SK-N-SH (cell line): ENCODE results near the gene POGLUT3. TPM values are rescaled to one million over a fixed set of nuclear protein-coding genes. Genes with fewer than 3 reads are reported as not detected.

Source experiments
- CTCF ChIA-PET: fragments of 300-600, 350-600 bp; formaldehyde crosslinking; extraction: SDS; loops from one replicate; lab custom pipeline; 2021; lab: Yijun Ruan, JAX
- POLR2A ChIA-PET: fragments of 350-600 bp; sonication (Branson Sonifier 250); formaldehyde crosslinking; extraction: SDS; loops from one replicate; lab custom pipeline; 2020; ENCODE audit warnings: antibody characterized with exemption, inconsistent platforms; lab: Yijun Ruan, JAX
- DNase-seq: peaks from one replicate; pipeline ENCODE4 v3.0.0; 2012
- H2AFZ ChIP-seq: fragments of 200-600 bp; sonication (generic); 2 replicates; pipeline ENCODE4 v1.8.1; 2016; ENCODE audit warnings: antibody characterized with exemption, mild to moderate bottlenecking, low read depth
- H3F3A ChIP-seq: fragments of 200-600 bp; sonication (generic); replicated peaks from 2 replicates; pipeline ENCODE3; 2016; ENCODE audit warnings: antibody characterized with exemption, mild to moderate bottlenecking; ENCODE audit not compliant: insufficient read depth
- H3K27ac ChIP-seq, 2 experiments: fragments of 200-500 bp in 1 of 2; fragments of 200-600 bp in 1 of 2; sonication (Bioruptor generic) in 1 of 2; sonication (generic), shearing (Covaris generic) in 1 of 2; 2 replicates each; pipeline versions ENCODE4 v1.5.1 to v1.6.1; 2014 to 2016; ENCODE audit warnings: low read depth in 2 of 2, inconsistent platforms in 1 of 2, low read length in 1 of 2, mild to moderate bottlenecking in 1 of 2, mixed read lengths in 1 of 2
- H3K27me3 ChIP-seq: fragments of 200-600 bp; sonication (generic), shearing (Covaris generic); 2 replicates; pipeline ENCODE4 v1.6.1; 2016; ENCODE audit warnings: mixed run types; ENCODE audit not compliant: insufficient read depth
- H3K36me3 ChIP-seq, 2 experiments: fragments of 200-500 bp in 1 of 2; fragments of 200-600 bp in 1 of 2; sonication (Bioruptor generic) in 1 of 2; sonication (generic) in 1 of 2; replicated peaks in 1 of 2; 2 replicates each; pipeline versions ENCODE3 to v1.5.1; 2014 to 2016; ENCODE audit warnings: low read length in 1 of 2, mild to moderate bottlenecking in 1 of 2; ENCODE audit not compliant: insufficient read depth in 2 of 2, control insufficient read depth in 1 of 2
- H3K4me1 ChIP-seq, 2 experiments: fragments of 200-500 bp in 1 of 2; fragments of 200-600 bp in 1 of 2; sonication (Bioruptor generic) in 1 of 2; sonication (generic), shearing (Covaris generic) in 1 of 2; 2 replicates each; pipeline versions ENCODE4 v1.5.1 to v1.6.1; 2014 to 2016; ENCODE audit warnings: low read depth in 1 of 2, low read length in 1 of 2, mixed run types in 1 of 2; ENCODE audit not compliant: insufficient read depth in 2 of 2, control insufficient read depth in 1 of 2
- H3K4me2 ChIP-seq: fragments of 200-600 bp; sonication (generic), shearing (Covaris generic); 2 replicates; pipeline ENCODE4 v1.6.1; 2017; ENCODE audit warnings: mixed run types
- H3K4me3 ChIP-seq, 2 experiments: fragments of 200-500 bp in 1 of 2; fragments of 200-600 bp in 1 of 2; sonication (Bioruptor generic) in 1 of 2; sonication (generic), shearing (Covaris generic) in 1 of 2; 2 replicates each; pipeline versions ENCODE4 v1.5.1 to v1.8.1; 2014 to 2016; ENCODE audit warnings: low read depth in 2 of 2, inconsistent platforms in 1 of 2, low read length in 1 of 2, mild to moderate bottlenecking in 1 of 2, mixed read lengths in 1 of 2, moderate library complexity in 1 of 2
- H3K79me2 ChIP-seq: fragments of 200-600 bp; sonication (generic); 2 replicates; pipeline ENCODE4 v1.8.1; 2017; ENCODE audit warnings: mild to moderate bottlenecking; ENCODE audit not compliant: insufficient read depth
- H3K9ac ChIP-seq: fragments of 200-600 bp; sonication (generic); 2 replicates; pipeline ENCODE4 v1.6.1; 2017; ENCODE audit warnings: mixed run types
- H3K9me2 ChIP-seq: fragments of 200-600 bp; sonication (generic); 2 replicates; pipeline ENCODE4 v1.6.1; 2017; ENCODE audit warnings: mixed run types
- H3K9me3 ChIP-seq: fragments of 200-600 bp; sonication (generic); 2 replicates; pipeline ENCODE4 v1.6.1; 2017; ENCODE audit warnings: mixed run types, mild to moderate bottlenecking, moderate library complexity
- H4K20me1 ChIP-seq: fragments of 200-600 bp; sonication (generic); 2 replicates; pipeline ENCODE4 v1.6.1; 2017; ENCODE audit warnings: mild to moderate bottlenecking, mixed run types; ENCODE audit not compliant: insufficient read depth
- EP300 ChIP-seq, 2 experiments: IDR thresholded peaks; 2 replicates each; pipeline versions ENCODE4 v1.4.0 to v1.6.1; 2012; ENCODE audit warnings: borderline replicate concordance in 1 of 2, low read depth in 1 of 2, low read length in 1 of 2
- EZH2phosphoT487 ChIP-seq: fragments of 200-600 bp; sonication (generic); IDR thresholded peaks from 2 replicates; pipeline ENCODE4 v1.6.1; 2017; ENCODE audit warnings: low read depth, mixed run types, mild to moderate bottlenecking, antibody characterized with exemption, moderate library complexity, borderline replicate concordance
- FOXM1 ChIP-seq: IDR thresholded peaks from 2 replicates; pipeline ENCODE4 v1.4.0; 2012; ENCODE audit warnings: low read depth, mild to moderate bottlenecking
- JUND ChIP-seq: IDR thresholded peaks from 2 replicates; pipeline ENCODE4 v1.4.0; 2012
- MEF2A ChIP-seq: IDR thresholded peaks from 2 replicates; pipeline ENCODE4 v1.4.0; 2012; ENCODE audit warnings: low read depth, borderline replicate concordance
- MXI1 ChIP-seq: IDR thresholded peaks from 2 replicates; pipeline ENCODE4 v1.6.1; 2012; ENCODE audit warnings: mild to moderate bottlenecking, low read depth, low read length, improper control_type of control experiment
- NFIC ChIP-seq: IDR thresholded peaks from 2 replicates; pipeline ENCODE4 v1.4.0; 2012; ENCODE audit warnings: borderline replicate concordance
- NRF1 ChIP-seq: IDR thresholded peaks from 2 replicates; pipeline ENCODE4 v1.6.1; 2012; ENCODE audit warnings: low read depth, mild to moderate bottlenecking, low read length
- RAD21 ChIP-seq: IDR thresholded peaks from 2 replicates; pipeline ENCODE4 v1.6.1; 2012; ENCODE audit warnings: mild to moderate bottlenecking, low read length
- REST ChIP-seq: IDR thresholded peaks from 2 replicates; pipeline ENCODE4 v1.6.1; 2012; ENCODE audit warnings: mild to moderate bottlenecking, low read depth, low read length, moderate library complexity
- RFX5 ChIP-seq: IDR thresholded peaks from 2 replicates; pipeline ENCODE4 v1.6.1; 2012; ENCODE audit warnings: mild to moderate bottlenecking, improper control_type of control experiment, low read length
- SIN3A ChIP-seq: IDR thresholded peaks from 2 replicates; pipeline ENCODE4 v1.6.1; 2012; ENCODE audit warnings: low read depth, mild to moderate bottlenecking, low read length, moderate library complexity, borderline replicate concordance
- TCF12 ChIP-seq: IDR thresholded peaks from 2 replicates; pipeline ENCODE4 v1.4.0; 2012
- TEAD4 ChIP-seq: IDR thresholded peaks from 2 replicates; pipeline ENCODE4 v1.4.0; 2012; ENCODE audit warnings: mild to moderate bottlenecking, borderline replicate concordance; ENCODE audit not compliant: insufficient read depth
- WGBS: methylation state at CpG from one replicate; pipeline ENCODE4 v1.1.6; 2017; ENCODE audit warnings: low lambda C conversion rate; 5-methylcytosine and 5-hydroxymethylcytosine counted together
- polyA plus RNA-seq, 3 experiments: library from polyadenylated mRNA; depleted of rRNA; stranded (reverse); fragments of >200 nt; gene quantifications; 2 replicates each; pipeline ENCODE4 v1.2.3, GENCODE V29; 2012
- TF ChIP-seq, protein P1 (sequence below): IDR thresholded peaks from 2 replicates; pipeline ENCODE4 v1.4.0; 2012; ENCODE audit warnings: low read depth
- TF ChIP-seq, protein P2 (sequence below): fragments of 150-350 bp; IDR thresholded peaks from 2 replicates; pipeline ENCODE4 v1.6.1; 2017; ENCODE audit warnings: antibody characterized with exemption, low read length, low read depth, borderline replicate concordance
- TF ChIP-seq, protein P3 (sequence below): fragments of 150-350 bp; IDR thresholded peaks from 2 replicates; pipeline ENCODE4 v1.6.1; 2016; ENCODE audit warnings: mild to moderate bottlenecking, low read depth, low read length

POGLUT3 gene
- polyA plus RNA-seq, 1 of the 3 experiments (the other 2 are of a cell fraction) = 26.3 TPM

- Histone ChIP-seq H3K9me3 (no peaks in the 10 kb centered on the region), H3K9ac (no peak overlapping the region), H2AFZ (no peak overlapping the region), H3K4me1 (peaks cover 0 to 11% of the 10 kb centered on the region in 2 experiments; a peak in 2 of 4 replicates), H3K4me2 (no peak overlapping the region), H3K79me2 (peaks cover 9% of the 10 kb centered on the region; the same call in 1 of the 2 replicates), H3K36me3 (no peaks in the 10 kb centered on the region), H4K20me1 (no peaks in the 10 kb centered on the region), H3F3A (peaks cover 6% of the 10 kb centered on the region), H3K27me3 (no peaks in the 10 kb centered on the region), H3K4me3 (no peak overlapping the region), H3K9me2 (no peaks in the 10 kb centered on the region), H3K27ac (no peak overlapping the region)
- TF ChIP-seq TCF12 = no peak
- no peak for DNase-seq
- 70% methylated on average over 2 of the region's 2 CpGs for WGBS
- ChIA-PET POLR2A (no interaction called here), CTCF (no interaction called here)
These were observed 2.5 kb upstream of the POGLUT3 start for GRCh38 chr11:108500721-108501120.

GRCh38 chr11:108500169-108500568 lies 2.0 kb upstream of the POGLUT3 start:
- Histone ChIP-seq H3K27me3 (no peaks in the 10 kb centered on the region), H3K9me3 (no peaks in the 10 kb centered on the region), H3K27ac (no peak overlapping the region), H4K20me1 (no peaks in the 10 kb centered on the region), H3K4me1 (peaks cover 0 to 11% of the 10 kb centered on the region in 2 experiments; a peak in 2 of 4 replicates), H3K9ac (no peak overlapping the region), H3K9me2 (no peaks in the 10 kb centered on the region), H3K4me3 (no peak overlapping the region), H2AFZ (no peak overlapping the region), H3K36me3 (no peaks in the 10 kb centered on the region), H3K79me2 (peaks cover 9% of the 10 kb centered on the region; the same call in 1 of the 2 replicates), H3F3A (peaks cover 6% of the 10 kb centered on the region), H3K4me2 (no peak overlapping the region)
- ChIA-PET POLR2A (no interaction called here), CTCF (no interaction called here)
- 99% methylated on average over 4 of the region's 4 CpGs for WGBS
- no peak for DNase-seq
- TF ChIP-seq NRF1 (no peak), MXI1 (no peak), JUND (no peak), FOXM1 (no peak), SIN3A (no peak), TEAD4 (no peak), RAD21 (no peak), MEF2A (no peak), EZH2phosphoT487 (no peak), REST (no peak), EP300 (IDR thresholded peaks at IDR 0.05; ENCODE audit: borderline replicate concordance in 1 of 2, low read depth in 1 of 2, low read length in 1 of 2) (no peak), RFX5 (no peak), NFIC (no peak)
- TF ChIP-seq, protein P1, sequence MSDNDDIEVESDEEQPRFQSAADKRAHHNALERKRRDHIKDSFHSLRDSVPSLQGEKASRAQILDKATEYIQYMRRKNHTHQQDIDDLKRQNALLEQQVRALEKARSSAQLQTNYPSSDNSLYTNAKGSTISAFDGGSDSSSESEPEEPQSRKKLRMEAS = no peak
- TF ChIP-seq, protein P2, sequence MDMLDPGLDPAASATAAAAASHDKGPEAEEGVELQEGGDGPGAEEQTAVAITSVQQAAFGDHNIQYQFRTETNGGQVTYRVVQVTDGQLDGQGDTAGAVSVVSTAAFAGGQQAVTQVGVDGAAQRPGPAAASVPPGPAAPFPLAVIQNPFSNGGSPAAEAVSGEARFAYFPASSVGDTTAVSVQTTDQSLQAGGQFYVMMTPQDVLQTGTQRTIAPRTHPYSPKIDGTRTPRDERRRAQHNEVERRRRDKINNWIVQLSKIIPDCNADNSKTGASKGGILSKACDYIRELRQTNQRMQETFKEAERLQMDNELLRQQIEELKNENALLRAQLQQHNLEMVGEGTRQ = no peak
- TF ChIP-seq, protein P3, sequence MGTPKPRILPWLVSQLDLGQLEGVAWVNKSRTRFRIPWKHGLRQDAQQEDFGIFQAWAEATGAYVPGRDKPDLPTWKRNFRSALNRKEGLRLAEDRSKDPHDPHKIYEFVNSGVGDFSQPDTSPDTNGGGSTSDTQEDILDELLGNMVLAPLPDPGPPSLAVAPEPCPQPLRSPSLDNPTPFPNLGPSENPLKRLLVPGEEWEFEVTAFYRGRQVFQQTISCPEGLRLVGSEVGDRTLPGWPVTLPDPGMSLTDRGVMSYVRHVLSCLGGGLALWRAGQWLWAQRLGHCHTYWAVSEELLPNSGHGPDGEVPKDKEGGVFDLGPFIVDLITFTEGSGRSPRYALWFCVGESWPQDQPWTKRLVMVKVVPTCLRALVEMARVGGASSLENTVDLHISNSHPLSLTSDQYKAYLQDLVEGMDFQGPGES = no peak
